CD4-positive, alpha-beta memory T cell (primary cell): ENCODE measurements around the gene CFAP74. TPM values are rescaled to one million over a fixed set of nuclear protein-coding genes. Genes with fewer than 3 reads are reported as not detected.

Experiments
- CTCF ChIA-PET: fragments of 350-600 bp; sonication (Branson Sonifier 250); formaldehyde crosslinking; loops from one replicate; lab custom pipeline; 2021; ENCODE audit warnings: inconsistent platforms; ENCODE audit not compliant: partially characterized antibody; lab: Charles Lee
- POLR2A ChIA-PET: fragments of 350-600 bp; sonication (Branson Sonifier 250); formaldehyde crosslinking; loops from one replicate; lab custom pipeline; 2021; ENCODE audit not compliant: partially characterized antibody; lab: Charles Lee
- DNase-seq, 5 donors: peaks; one replicate each; pipeline versions ENCODE4 v3.0.0 to v3.0.0-alpha.2; 2020 to 2022; ENCODE audit warnings: mixed read lengths in 1 of 5
- H3K27ac ChIP-seq: one replicate; pipeline ENCODE4 v1.7.0; 2013; ENCODE audit warnings: low read depth, low read length
- H3K27me3 ChIP-seq: 2 replicates; pipeline ENCODE4 v1.7.0; 2013; ENCODE audit warnings: mild to moderate bottlenecking, low read length, moderate library complexity; ENCODE audit not compliant: insufficient read depth
- H3K36me3 ChIP-seq: 2 replicates; pipeline ENCODE4 v1.7.0; 2013; ENCODE audit warnings: mild to moderate bottlenecking, low read length, moderate library complexity; ENCODE audit not compliant: insufficient read depth
- H3K4me1 ChIP-seq: 2 replicates; pipeline ENCODE4 v1.7.0; 2013; ENCODE audit warnings: mild to moderate bottlenecking, low read length, moderate library complexity; ENCODE audit not compliant: insufficient read depth
- H3K4me3 ChIP-seq, 2 donors: one replicate each; pipeline ENCODE4 v1.7.0; 2013; ENCODE audit warnings: low read length in 2 of 2, mild to moderate bottlenecking in 1 of 2
- H3K9me3 ChIP-seq, 2 donors: one replicate each; pipeline ENCODE4 v1.7.0; 2013; ENCODE audit warnings: low read length in 2 of 2, control low read depth in 1 of 2; ENCODE audit not compliant: control insufficient read depth in 1 of 2
- H3K27ac Mint-ChIP-seq, 7 donors: one replicate each; pipeline ENCODE4 v1.8.0; 2020 to 2021; ENCODE audit warnings: mixed read lengths in 7 of 7, mild to moderate bottlenecking in 6 of 7, inconsistent platforms in 3 of 7, moderate library complexity in 3 of 7
- H3K27me3 Mint-ChIP-seq, 2 donors: one replicate each; pipeline ENCODE4 v1.8.0; 2020 to 2021; ENCODE audit warnings: mixed read lengths in 2 of 2
- H3K36me3 Mint-ChIP-seq, 2 donors: one replicate each; pipeline ENCODE4 v1.8.0; 2020 to 2021; ENCODE audit warnings: mixed read lengths in 2 of 2, inconsistent platforms in 1 of 2, mild to moderate bottlenecking in 1 of 2
- H3K4me1 Mint-ChIP-seq, 4 donors: one replicate each; pipeline ENCODE4 v1.8.0; 2020 to 2021; ENCODE audit warnings: mixed read lengths in 4 of 4, mild to moderate bottlenecking in 1 of 4
- H3K4me3 Mint-ChIP-seq, 8 donors: one replicate each; pipeline ENCODE4 v1.8.0; 2020 to 2021; ENCODE audit warnings: mixed read lengths in 8 of 8, mild to moderate bottlenecking in 7 of 8, moderate library complexity in 6 of 8, inconsistent platforms in 3 of 8
- H3K9me3 Mint-ChIP-seq, 8 donors: one replicate each; pipeline ENCODE4 v1.8.0; 2020 to 2021; ENCODE audit warnings: mixed read lengths in 8 of 8, mild to moderate bottlenecking in 5 of 8, inconsistent platforms in 3 of 8, moderate library complexity in 1 of 8
- intact Hi-C: fragments of 100-400 bp; cut with micrococcal nuclease; formaldehyde crosslinking; loops from one replicate; pipeline ENCODE4 v1.15.1; 2023
- polyA plus RNA-seq, 2 donors: library from polyadenylated mRNA; unstranded; fragments of 300-500 nt; fragmentation: Illumina TruSeq; gene quantifications; one replicate each; pipeline ENCODE4 v1.2.3, GENCODE V29; 2021
- total RNA-seq, 2 experiments: library from RNA; stranded (reverse); gene quantifications; one replicate each; pipeline ENCODE4 v1.2.3, GENCODE V29; 2021

Gene CFAP74
- total and polyA plus RNA-seq, 4 experiments from 2014 or later = not detected

- H3K4me3 Mint-ChIP-seq = no peak overlapping the region
- H3K9me3 Mint-ChIP-seq = peaks cover 0 to 2% (median 0%) of the 10 kb centered on the region in 8 donors
- POLR2A ChIA-PET = no interaction called here
Observed at GRCh38 chr1:2004856-2005255, 1.3 kb upstream of the CFAP74 start.

GRCh38 chr1:2001773-2002411 lies 1.7 kb downstream of the CFAP74 start:
- Histone ChIP-seq H3K4me3 (no peak overlapping the region), H3K27ac (no peak overlapping the region), H3K4me1 (no peaks in the 10 kb centered on the region), H3K36me3 (no peaks in the 10 kb centered on the region), H3K9me3 (no peaks in the 10 kb centered on the region), H3K27me3 (peaks cover 4% of the 10 kb centered on the region)
- no peak for DNase-seq
- CTCF ChIA-PET = no interaction called here
- no peak overlapping the region for H3K4me3 Mint-ChIP-seq
- H3K27ac Mint-ChIP-seq = no peak overlapping the region
- POLR2A ChIA-PET = no interaction called here
- H3K27me3 Mint-ChIP-seq = peaks cover 31 to 44% of the 10 kb centered on the region in 2 donors
- no peaks in the 10 kb centered on the region for H3K4me1 Mint-ChIP-seq
- peaks cover 0 to 2% (median 0%) of the 10 kb centered on the region in 8 donors for H3K9me3 Mint-ChIP-seq
- H3K36me3 Mint-ChIP-seq = no peaks in the 10 kb centered on the region
- intact Hi-C loops = no loop called here

More at GRCh38 chr1:2004856-2005255, 1.3 kb upstream of the CFAP74 start:
- Mint-ChIP-seq H3K27ac (no peak overlapping the region), H3K27me3 (peaks cover 30 to 35% of the 10 kb centered on the region in 2 donors), H3K4me1 (no peaks in the 10 kb centered on the region), H3K36me3 (no peaks in the 10 kb centered on the region)
- Histone ChIP-seq H3K9me3 (no peaks in the 10 kb centered on the region), H3K27ac (no peak overlapping the region), H3K4me3 (no peak overlapping the region), H3K27me3 (peaks cover 4% of the 10 kb centered on the region), H3K4me1 (no peaks in the 10 kb centered on the region), H3K36me3 (no peaks in the 10 kb centered on the region)
- intact Hi-C loops = no loop called here
- DNase-seq = no peak
- CTCF ChIA-PET = no interaction called here

- POLR2A ChIA-PET = no interaction called here
- intact Hi-C loops = no loop called here
- Histone ChIP-seq H3K27me3 (peaks cover 4% of the 10 kb centered on the region), H3K4me3 (no peak overlapping the region), H3K36me3 (no peaks in the 10 kb centered on the region), H3K9me3 (no peaks in the 10 kb centered on the region), H3K27ac (no peak overlapping the region), H3K4me1 (peaks cover 4% of the 10 kb centered on the region)
- peaks cover 0 to 2% (median 0%) of the 10 kb centered on the region in 8 donors for H3K9me3 Mint-ChIP-seq
- H3K4me3 Mint-ChIP-seq = no peak overlapping the region
- H3K27me3 Mint-ChIP-seq = peaks cover 31 to 46% of the 10 kb centered on the region in 2 donors
- DNase-seq = no peak
- H3K4me1 Mint-ChIP-seq = peaks cover 3 to 6% (median 4%) of the 10 kb centered on the region in 4 donors
- CTCF ChIA-PET = no interaction called here
- H3K36me3 Mint-ChIP-seq = no peaks in the 10 kb centered on the region
- no peak overlapping the region for H3K27ac Mint-ChIP-seq
Observed at GRCh38 chr1:2000850-2001249, 2.7 kb downstream of the CFAP74 start.

GRCh38 chr1:2000432-2000831 lies 3.2 kb downstream of the CFAP74 start:
- Mint-ChIP-seq H3K27me3 (peaks cover 30 to 43% of the 10 kb centered on the region in 2 donors), H3K4me1 (peaks cover 3 to 6% (median 4%) of the 10 kb centered on the region in 4 donors), H3K9me3 (peaks cover 0 to 2% (median 0%) of the 10 kb centered on the region in 8 donors), H3K27ac (no peak overlapping the region), H3K36me3 (no peaks in the 10 kb centered on the region), H3K4me3 (no peak overlapping the region)
- H3K9me3 ChIP-seq = no peaks in the 10 kb centered on the region
- DNase-seq = no peak
- H3K27me3 ChIP-seq = peaks cover 4% of the 10 kb centered on the region
- no peak overlapping the region for H3K27ac ChIP-seq
- CTCF ChIA-PET = interaction anchor here (1.8 kb wide), 1 partner anchor 43 kb away, joined by 4 read pairs; no protein-coding TSS in a partner anchor
- intact Hi-C loops = no loop called here
- POLR2A ChIA-PET = no interaction called here
- H3K4me3 ChIP-seq = no peak overlapping the region
- peaks cover 4% of the 10 kb centered on the region for H3K4me1 ChIP-seq
- no peaks in the 10 kb centered on the region for H3K36me3 ChIP-seq

GRCh38 chr1:1997576-1997975 lies 6.0 kb downstream of the CFAP74 start:
- intact Hi-C loops = no loop called here

GRCh38 chr1:1996207-1996651 lies 7.4 kb downstream of the CFAP74 start:
- CTCF ChIA-PET = no interaction called here
- Mint-ChIP-seq H3K27me3 (peaks cover 12 to 23% of the 10 kb centered on the region in 2 donors), H3K9me3 (no peaks in the 10 kb centered on the region), H3K4me1 (peaks cover 3 to 8% (median 5%) of the 10 kb centered on the region in 4 donors), H3K27ac (no peak overlapping the region), H3K4me3 (no peak overlapping the region), H3K36me3 (no peaks in the 10 kb centered on the region)
- H3K4me3 ChIP-seq = no peak overlapping the region
- POLR2A ChIA-PET = no interaction called here
- H3K27ac ChIP-seq = no peak overlapping the region
- no peaks in the 10 kb centered on the region for H3K27me3 ChIP-seq
- no peaks in the 10 kb centered on the region for H3K9me3 ChIP-seq
- no peaks in the 10 kb centered on the region for H3K36me3 ChIP-seq
- H3K4me1 ChIP-seq = peaks cover 4% of the 10 kb centered on the region
- intact Hi-C loops = no loop called here
- no peak for DNase-seq

More at GRCh38 chr1:1997576-1997975, 6.0 kb downstream of the CFAP74 start:
- Mint-ChIP-seq H3K4me3 (no peak overlapping the region), H3K36me3 (no peaks in the 10 kb centered on the region), H3K27ac (no peak overlapping the region), H3K4me1 (peaks cover 3 to 8% (median 5%) of the 10 kb centered on the region in 4 donors), H3K9me3 (peaks cover 0 to 2% (median 0%) of the 10 kb centered on the region in 8 donors), H3K27me3 (peaks cover 19 to 30% of the 10 kb centered on the region in 2 donors)
- DNase-seq = no peak
- Histone ChIP-seq H3K4me1 (peaks cover 4% of the 10 kb centered on the region), H3K27ac (no peak overlapping the region), H3K36me3 (no peaks in the 10 kb centered on the region), H3K9me3 (no peaks in the 10 kb centered on the region), H3K4me3 (no peak overlapping the region), H3K27me3 (no peaks in the 10 kb centered on the region)
- ChIA-PET CTCF (no interaction called here), POLR2A (no interaction called here)

GRCh38 chr1:1994536-1994935 lies 9.1 kb downstream of the CFAP74 start:
- H3K27ac Mint-ChIP-seq = no peak overlapping the region
- Histone ChIP-seq H3K27ac (no peak overlapping the region), H3K4me1 (peaks cover 4% of the 10 kb centered on the region), H3K36me3 (no peaks in the 10 kb centered on the region), H3K4me3 (no peak overlapping the region), H3K27me3 (no peaks in the 10 kb centered on the region), H3K9me3 (no peaks in the 10 kb centered on the region)
- peaks cover 3 to 8% (median 5%) of the 10 kb centered on the region in 4 donors for H3K4me1 Mint-ChIP-seq
- intact Hi-C loops = no loop called here
- no peaks in the 10 kb centered on the region for H3K36me3 Mint-ChIP-seq
- H3K27me3 Mint-ChIP-seq = peaks cover 10 to 22% of the 10 kb centered on the region in 2 donors
- ChIA-PET POLR2A (no interaction called here), CTCF (no interaction called here)
- no peaks in the 10 kb centered on the region for H3K9me3 Mint-ChIP-seq
- no peak overlapping the region for H3K4me3 Mint-ChIP-seq
- DNase-seq = no peak
